RKO (cell line): ENCODE data around the gene WDR26.
"Not testable (repeated sequence)": the region's sequence is repeated elsewhere in the genome, so short reads cannot be mapped to it uniquely, and the experiment has no call there.

ENCODE experiments used
- DNase-seq: peaks from one replicate; pipeline ENCODE4 v3.0.0-alpha.2; 2016; ENCODE audit warnings: low spot score

Gene WDR26

GRCh38 chr1:224433701-224434672, 610 bp downstream of the WDR26 start:
- DNase-seq: peak; percentile 39

GRCh38 chr1:224433041-224433691, 1.4 kb downstream of the WDR26 start:
- DNase-seq: peak; percentile 59

- peak; percentile 69 for DNase-seq
These were observed 1.9 kb downstream of the WDR26 start for GRCh38 chr1:224432672-224433040.

- peak; percentile 46 for DNase-seq
These were observed 2.5 kb downstream of the WDR26 start for GRCh38 chr1:224432146-224432545.

- peak; percentile 37 for DNase-seq
These were observed 2.9 kb downstream of the WDR26 start for GRCh38 chr1:224431726-224432125.

GRCh38 chr1:224430511-224431113, 4.0 kb downstream of the WDR26 start:
- DNase-seq: peak; percentile 85

- no peak for DNase-seq
These were observed 4.8 kb downstream of the WDR26 start for GRCh38 chr1:224429616-224430326.

- not testable (repeated sequence) for DNase-seq
These were observed 5.9 kb downstream of the WDR26 start for GRCh38 chr1:224428713-224429112.

- DNase-seq: peak; percentile 26
These were observed 7.3 kb downstream of the WDR26 start for GRCh38 chr1:224427346-224427745.

- DNase-seq: not testable (repeated sequence)
These were observed 7.7 kb downstream of the WDR26 start for GRCh38 chr1:224426869-224427268.

GRCh38 chr1:224425279-224425884, 9.2 kb downstream of the WDR26 start:
- DNase-seq: no peak

GRCh38 chr1:224420106-224420505, 14.5 kb downstream of the WDR26 start:
- DNase-seq: no peak

- DNase-seq: no peak
These were observed 22.8 kb downstream of the WDR26 start for GRCh38 chr1:224411766-224412165.

GRCh38 chr1:224408294-224408590, 26.4 kb downstream of the WDR26 start:
- no peak for DNase-seq

GRCh38 chr1:224407571-224408293, 26.9 kb downstream of the WDR26 start:
- DNase-seq: no peak

GRCh38 chr1:224406216-224406615, 28.4 kb downstream of the WDR26 start:
- DNase-seq: no peak

GRCh38 chr1:224405604-224405970, 29.0 kb downstream of the WDR26 start:
- no peak for DNase-seq

GRCh38 chr1:224404916-224405603, 29.5 kb downstream of the WDR26 start:
- no peak for DNase-seq

- DNase-seq: no peak
These were observed 32.0 kb downstream of the WDR26 start for GRCh38 chr1:224402472-224403036.

GRCh38 chr1:224399887-224400286, 34.7 kb downstream of the WDR26 start:
- no peak for DNase-seq
